IMR-90 (cell line): Measurements from ENCODE around the gene CUX1.

Experiments used
- CHD1 ChIP-seq: IDR thresholded peaks from 2 replicates; pipeline ENCODE4 v1.6.1; 2012; ENCODE audit warnings: low read depth, low read length, improper control_type of control experiment
- MXI1 ChIP-seq: IDR thresholded peaks from 2 replicates; pipeline ENCODE4 v1.6.1; 2012; ENCODE audit warnings: low read depth, mild to moderate bottlenecking, low read length, moderate library complexity, borderline replicate concordance
- POLR2A ChIP-seq: IDR thresholded peaks from 2 replicates; pipeline ENCODE4 v1.6.1; 2012; ENCODE audit warnings: mild to moderate bottlenecking, low read depth, low read length
- RAD21 ChIP-seq: IDR thresholded peaks from 2 replicates; pipeline ENCODE4 v1.6.1; 2012; ENCODE audit warnings: low read length, improper control_type of control experiment
- RFX5 ChIP-seq: IDR thresholded peaks from 2 replicates; pipeline ENCODE4 v1.8.0; 2012; ENCODE audit warnings: low read depth, mild to moderate bottlenecking, low read length, moderate library complexity
- TF ChIP-seq, protein P1 (sequence below): conservative IDR thresholded peaks from 2 replicates; pipeline ENCODE4 v1.5.1; 2012; ENCODE audit warnings: mild to moderate bottlenecking, low read depth, low read length, improper control_type of control experiment

DNA sequence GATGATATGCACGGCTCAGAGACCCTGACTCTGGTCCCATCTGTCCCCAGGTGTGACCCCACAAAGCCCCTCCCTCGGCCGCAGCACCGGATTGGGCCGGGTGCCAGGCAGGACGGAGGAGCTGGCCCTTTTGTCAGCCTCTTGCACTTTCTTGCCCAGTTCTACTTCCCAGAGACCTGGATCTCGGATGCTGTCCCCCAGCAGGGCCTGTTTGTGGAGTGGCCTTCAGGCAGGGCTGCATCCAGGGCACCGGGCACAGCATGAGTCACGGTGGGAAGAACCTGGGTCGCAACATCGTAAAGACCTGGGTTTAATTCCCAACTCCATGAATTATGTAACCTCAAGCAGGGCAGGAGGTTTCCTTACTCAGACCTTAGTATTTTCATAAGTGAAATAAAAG lies 310.9 kb downstream of the CUX1 start:
- TF ChIP-seq, protein P1, sequence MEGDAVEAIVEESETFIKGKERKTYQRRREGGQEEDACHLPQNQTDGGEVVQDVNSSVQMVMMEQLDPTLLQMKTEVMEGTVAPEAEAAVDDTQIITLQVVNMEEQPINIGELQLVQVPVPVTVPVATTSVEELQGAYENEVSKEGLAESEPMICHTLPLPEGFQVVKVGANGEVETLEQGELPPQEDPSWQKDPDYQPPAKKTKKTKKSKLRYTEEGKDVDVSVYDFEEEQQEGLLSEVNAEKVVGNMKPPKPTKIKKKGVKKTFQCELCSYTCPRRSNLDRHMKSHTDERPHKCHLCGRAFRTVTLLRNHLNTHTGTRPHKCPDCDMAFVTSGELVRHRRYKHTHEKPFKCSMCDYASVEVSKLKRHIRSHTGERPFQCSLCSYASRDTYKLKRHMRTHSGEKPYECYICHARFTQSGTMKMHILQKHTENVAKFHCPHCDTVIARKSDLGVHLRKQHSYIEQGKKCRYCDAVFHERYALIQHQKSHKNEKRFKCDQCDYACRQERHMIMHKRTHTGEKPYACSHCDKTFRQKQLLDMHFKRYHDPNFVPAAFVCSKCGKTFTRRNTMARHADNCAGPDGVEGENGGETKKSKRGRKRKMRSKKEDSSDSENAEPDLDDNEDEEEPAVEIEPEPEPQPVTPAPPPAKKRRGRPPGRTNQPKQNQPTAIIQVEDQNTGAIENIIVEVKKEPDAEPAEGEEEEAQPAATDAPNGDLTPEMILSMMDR: no peak
- TF ChIP-seq RFX5 (no peak), MXI1 (no peak), CHD1 (no peak), RAD21 (no peak), POLR2A (no peak)
